Vagina (tissue), 2 donors: ENCODE data around the gene SHISA4.

ENCODE experiments used
- POLR2A ChIP-seq, 2 donors: fragments of 450-650 bp; IDR thresholded peaks; one replicate each; pipeline ENCODE4 v1.6.1; 2017; ENCODE audit warnings: antibody characterized with exemption in 2 of 2, mild to moderate bottlenecking in 2 of 2, moderate library complexity in 2 of 2
- POLR2AphosphoS5 ChIP-seq, 2 donors: sonication (generic); formaldehyde crosslinking; IDR thresholded peaks; one replicate each; pipeline ENCODE4 v1.9.0; 2017; ENCODE audit warnings: antibody characterized with exemption in 2 of 2, mild to moderate bottlenecking in 2 of 2, low read depth in 1 of 2; ENCODE audit not compliant: insufficient read depth in 1 of 2
- TF ChIP-seq, protein P1 (sequence below), 3 experiments: fragments of 450-650 bp in 2 of 3; fragments of 200-600 bp in 1 of 3; sonication (generic) in 1 of 3; IDR thresholded peaks; one replicate each; pipeline ENCODE4 v1.5.1; 2017 to 2019; ENCODE audit warnings: antibody characterized with exemption in 3 of 3, mild to moderate bottlenecking in 2 of 3, moderate library complexity in 2 of 3

DNA sequence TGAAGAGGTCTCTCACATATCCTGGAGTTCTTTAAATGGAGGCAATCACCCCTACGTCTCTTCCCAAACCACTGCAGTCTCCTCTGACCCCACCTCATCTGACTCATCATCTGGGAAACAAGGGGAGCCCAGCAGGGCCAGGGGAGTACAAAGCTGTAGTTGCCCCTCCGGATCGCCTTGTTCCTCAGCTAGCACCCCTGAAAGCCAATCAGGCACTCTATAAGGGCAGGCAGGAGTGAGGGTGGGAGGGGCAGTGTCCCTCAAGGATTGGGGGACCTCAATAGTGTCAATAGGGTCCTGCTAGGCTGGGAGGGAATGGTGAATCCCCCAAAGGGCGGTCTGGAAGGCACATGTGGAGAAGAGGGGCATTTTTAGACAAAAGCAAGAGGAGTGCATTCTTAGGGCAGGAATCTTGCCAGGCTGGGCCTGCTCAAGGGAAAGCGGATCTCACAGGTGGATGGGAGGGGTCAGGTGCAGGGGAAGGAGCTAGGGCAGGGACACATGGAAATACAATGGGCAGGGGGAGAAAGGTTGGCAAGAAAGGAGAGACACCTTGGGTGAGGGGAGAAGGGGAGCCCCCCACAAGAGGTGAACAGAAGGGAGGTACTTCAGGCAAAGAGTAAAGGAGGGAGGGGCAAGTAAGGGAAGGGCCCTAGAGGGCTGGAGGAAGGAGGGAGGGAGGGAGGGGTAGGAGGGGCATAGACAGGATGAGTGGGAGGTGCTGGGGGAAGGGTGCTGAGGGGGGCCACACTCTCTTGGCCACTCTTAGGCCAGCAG is 5.8 kb downstream of the SHISA4 start:
- TF ChIP-seq, protein P1, sequence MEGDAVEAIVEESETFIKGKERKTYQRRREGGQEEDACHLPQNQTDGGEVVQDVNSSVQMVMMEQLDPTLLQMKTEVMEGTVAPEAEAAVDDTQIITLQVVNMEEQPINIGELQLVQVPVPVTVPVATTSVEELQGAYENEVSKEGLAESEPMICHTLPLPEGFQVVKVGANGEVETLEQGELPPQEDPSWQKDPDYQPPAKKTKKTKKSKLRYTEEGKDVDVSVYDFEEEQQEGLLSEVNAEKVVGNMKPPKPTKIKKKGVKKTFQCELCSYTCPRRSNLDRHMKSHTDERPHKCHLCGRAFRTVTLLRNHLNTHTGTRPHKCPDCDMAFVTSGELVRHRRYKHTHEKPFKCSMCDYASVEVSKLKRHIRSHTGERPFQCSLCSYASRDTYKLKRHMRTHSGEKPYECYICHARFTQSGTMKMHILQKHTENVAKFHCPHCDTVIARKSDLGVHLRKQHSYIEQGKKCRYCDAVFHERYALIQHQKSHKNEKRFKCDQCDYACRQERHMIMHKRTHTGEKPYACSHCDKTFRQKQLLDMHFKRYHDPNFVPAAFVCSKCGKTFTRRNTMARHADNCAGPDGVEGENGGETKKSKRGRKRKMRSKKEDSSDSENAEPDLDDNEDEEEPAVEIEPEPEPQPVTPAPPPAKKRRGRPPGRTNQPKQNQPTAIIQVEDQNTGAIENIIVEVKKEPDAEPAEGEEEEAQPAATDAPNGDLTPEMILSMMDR (IDR thresholded peaks at IDR 0.05) = no peak
- no peak for TF ChIP-seq POLR2AphosphoS5 (IDR thresholded peaks at IDR 0.05; ENCODE audit: insufficient read depth in 1 of 2, low read depth in 1 of 2)
- TF ChIP-seq POLR2A (IDR thresholded peaks at IDR 0.05) = no peak
